ENCODE results near the gene ARHGAP26.

ARHGAP26 gene

GRCh38 chr5:142938266-142938880 lies 168.2 kb downstream of the ARHGAP26 start:
- no peak for DNase-seq (ENCODE audit: low spot score)
- no peak for TF ChIP-seq CTCF (IDR thresholded peaks at IDR 0.05; ENCODE audit: extremely low read depth, insufficient read depth, missing control alignments)
- in situ Hi-C loops (cut with MboI; ENCODE audit: low pct_unique_long_range_greater_than_20kb, low sequenced_read_pairs, unreplicated experiment) = no loop called here

DNA sequence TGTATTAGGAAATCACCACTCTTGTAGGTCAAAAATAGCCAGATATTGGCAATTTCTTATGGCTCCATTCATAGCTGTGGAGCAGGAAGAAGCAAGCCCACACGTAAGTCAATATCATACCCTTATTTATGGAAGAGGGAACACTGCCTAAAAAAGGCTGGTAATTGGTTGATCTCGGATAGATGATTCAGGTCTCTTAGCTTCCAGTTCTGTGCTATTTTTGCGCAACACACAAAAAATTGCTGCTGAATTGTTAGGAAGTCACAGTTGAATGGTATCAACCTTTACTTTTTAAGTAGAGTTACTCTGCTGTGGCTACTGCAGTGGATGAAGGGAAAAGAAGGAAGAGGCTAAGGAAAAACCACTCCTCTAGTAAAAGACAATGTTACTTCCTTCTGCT lies 168.8 kb downstream of the ARHGAP26 start:
- in situ Hi-C loops (cut with MboI; ENCODE audit: low pct_unique_long_range_greater_than_20kb, low sequenced_read_pairs, unreplicated experiment) = no loop called here
- DNase-seq (ENCODE audit: low spot score) = no peak
- no peak for TF ChIP-seq CTCF (IDR thresholded peaks at IDR 0.05; ENCODE audit: extremely low read depth, insufficient read depth, missing control alignments)

DNA sequence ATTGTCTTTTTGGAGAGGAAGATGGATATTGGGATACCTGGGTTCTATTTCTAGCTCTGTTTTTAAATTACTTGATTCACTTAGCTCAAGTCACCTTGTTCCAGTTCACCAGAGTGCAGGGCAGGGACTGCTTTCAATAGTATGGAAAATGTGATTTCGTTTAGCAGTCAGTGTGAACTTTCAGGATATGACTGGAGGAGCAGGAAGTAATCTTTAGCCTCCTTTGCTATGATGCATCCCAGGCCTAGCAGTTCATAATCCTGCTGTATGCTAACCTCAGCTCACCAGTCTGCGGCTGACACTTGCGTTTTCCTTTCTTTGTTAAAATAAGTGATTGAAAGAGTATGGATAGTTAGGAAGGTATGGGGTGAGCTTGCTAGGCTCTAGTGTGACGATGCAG lies 169.7 kb downstream of the ARHGAP26 start:
- DNase-seq (ENCODE audit: low spot score) = no peak
- TF ChIP-seq CTCF (IDR thresholded peaks at IDR 0.05; ENCODE audit: extremely low read depth, insufficient read depth, missing control alignments) = no peak
- in situ Hi-C loops (cut with MboI; ENCODE audit: low pct_unique_long_range_greater_than_20kb, low sequenced_read_pairs, unreplicated experiment) = no loop called here

- in situ Hi-C loops (cut with MboI; ENCODE audit: low pct_unique_long_range_greater_than_20kb, low sequenced_read_pairs, unreplicated experiment) = no loop called here
- DNase-seq (ENCODE audit: low spot score) = no peak
- TF ChIP-seq CTCF (IDR thresholded peaks at IDR 0.05; ENCODE audit: extremely low read depth, insufficient read depth, missing control alignments) = no peak
These were observed 171.1 kb downstream of the ARHGAP26 start for GRCh38 chr5:142941245-142941644.

DNA sequence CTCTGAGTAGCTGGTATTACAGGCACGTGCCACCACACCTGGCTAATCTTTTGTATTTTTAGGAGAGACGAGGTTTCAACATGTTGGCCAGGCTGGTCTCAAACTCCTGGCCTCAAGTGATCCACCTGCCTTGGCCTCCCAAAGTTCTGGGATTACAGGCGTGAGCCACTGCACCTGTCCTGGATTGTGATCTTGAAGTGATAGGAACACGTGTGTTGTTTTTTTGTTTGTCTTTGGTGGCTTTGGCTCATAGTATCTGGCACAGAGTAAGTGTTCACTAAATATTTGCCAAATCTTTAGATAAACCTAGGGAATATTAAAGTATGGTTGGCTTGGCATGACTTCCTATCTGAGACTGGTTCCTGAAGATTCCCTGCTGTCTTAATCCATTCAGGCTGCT lies 172.7 kb downstream of the ARHGAP26 start:
- TF ChIP-seq CTCF (IDR thresholded peaks at IDR 0.05; ENCODE audit: extremely low read depth, insufficient read depth, missing control alignments) = no peak
- no peak for DNase-seq (ENCODE audit: low spot score)
- in situ Hi-C loops (cut with MboI; ENCODE audit: low pct_unique_long_range_greater_than_20kb, low sequenced_read_pairs, unreplicated experiment) = no loop called here

DNA sequence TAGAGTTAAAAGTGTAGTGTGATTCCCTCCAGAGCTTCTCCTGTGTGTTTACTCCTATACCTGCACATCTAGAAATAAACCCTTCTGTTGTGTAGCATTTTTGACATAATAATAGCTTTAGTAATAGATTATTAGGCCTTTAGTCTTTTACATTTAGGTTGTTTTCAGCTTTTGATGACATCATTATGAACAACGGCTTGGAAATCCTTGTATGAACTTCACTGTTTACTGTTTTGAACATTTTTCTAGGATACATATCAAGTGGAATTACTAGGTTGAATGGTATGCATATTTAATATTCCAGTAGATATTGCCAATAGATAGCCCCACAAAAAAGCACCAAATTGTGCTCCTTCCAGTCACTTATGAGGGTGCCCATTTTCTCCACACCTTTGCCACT lies 174.0 kb downstream of the ARHGAP26 start:
- in situ Hi-C loops (cut with MboI; ENCODE audit: low pct_unique_long_range_greater_than_20kb, low sequenced_read_pairs, unreplicated experiment) = no loop called here
- TF ChIP-seq CTCF (IDR thresholded peaks at IDR 0.05; ENCODE audit: extremely low read depth, insufficient read depth, missing control alignments) = no peak
- no peak for DNase-seq (ENCODE audit: low spot score)

- DNase-seq (ENCODE audit: low spot score) = no peak
- no peak for TF ChIP-seq CTCF (IDR thresholded peaks at IDR 0.05; ENCODE audit: extremely low read depth, insufficient read depth, missing control alignments)
- in situ Hi-C loops (cut with MboI; ENCODE audit: low pct_unique_long_range_greater_than_20kb, low sequenced_read_pairs, unreplicated experiment) = no loop called here
These were observed 175.1 kb downstream of the ARHGAP26 start for GRCh38 chr5:142945321-142945720.
